ENCODE results near the gene DESI1.
"Not testable (repeated sequence)": the region's sequence is repeated elsewhere in the genome, so short reads cannot be mapped to it uniquely, and the experiment has no call there.

- not testable (repeated sequence) for TF ChIP-seq EZH2 (IDR thresholded peaks at IDR 0.05; ENCODE audit: borderline replicate concordance, insufficient read depth, low read length, poor library complexity, severe bottlenecking); CTCF (IDR thresholded peaks at IDR 0.05; ENCODE audit: poor library complexity, severe bottlenecking); TAF1 (IDR thresholded peaks at IDR 0.05; ENCODE audit: low read depth); REST (IDR thresholded peaks at IDR 0.05; ENCODE audit: borderline replicate concordance); SMC3 (conservative IDR thresholded peaks at IDR 0.05; ENCODE audit: poor library complexity)
Measured at GRCh38 chr22:41593336-41593960, 27.4 kb downstream of the DESI1 start.

Data from neural cell (in vitro differentiated cells).